ENCODE measurements around the gene FBXO2.

GRCh38 chr1:11646317-11646716 lies 7.9 kb downstream of the FBXO2 start:
- no peak for TF ChIP-seq POLR2A (IDR thresholded peaks at IDR 0.05)
- no peak for TF ChIP-seq CTCF (IDR thresholded peaks at IDR 0.05)
- no peak for TF ChIP-seq POLR2AphosphoS5 (IDR thresholded peaks at IDR 0.05)

All from prostate gland (tissue), 2 donors.